ENCODE data around the gene KDM4B. TPM values are rescaled to one million over a fixed set of nuclear protein-coding genes. Genes with fewer than 3 reads are reported as not detected.

KDM4B gene
- total RNA-seq, 2 experiments from 2014 or later = 24.4 to 25.0 TPM

DNA sequence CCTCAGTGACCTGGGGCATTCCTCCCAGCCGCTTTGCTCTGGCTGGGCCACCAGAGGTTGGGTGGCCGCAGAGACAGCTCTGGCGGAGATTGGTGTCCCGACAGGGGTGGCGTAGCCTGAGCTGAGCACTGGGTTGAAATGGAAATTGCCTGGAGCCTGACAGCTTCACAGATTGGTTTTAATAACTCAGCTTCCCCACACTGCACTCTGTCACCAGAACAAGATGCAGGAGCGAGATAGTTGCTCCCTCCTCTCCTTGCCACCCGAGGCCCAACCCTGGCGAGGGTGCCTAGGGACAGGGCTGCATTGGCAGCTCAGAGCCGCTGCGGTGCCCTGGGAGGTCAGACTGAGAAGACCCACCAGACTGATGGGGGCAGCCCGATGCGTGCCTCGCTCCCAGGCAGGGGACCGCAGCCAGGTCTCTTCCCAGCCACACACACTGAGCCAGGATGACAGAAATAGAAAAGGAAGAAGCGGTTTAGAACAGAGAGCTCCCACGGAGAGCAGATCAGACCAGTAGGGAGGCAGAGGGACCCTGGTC, 84.1 kb downstream of the KDM4B start:
- ChIA-PET POLR2A (interaction anchor here (0.5 kb wide), 1 partner anchor 532 kb away, joined by 7 read pairs; no protein-coding TSS in a partner anchor), CTCF (no interaction called here)

DNA sequence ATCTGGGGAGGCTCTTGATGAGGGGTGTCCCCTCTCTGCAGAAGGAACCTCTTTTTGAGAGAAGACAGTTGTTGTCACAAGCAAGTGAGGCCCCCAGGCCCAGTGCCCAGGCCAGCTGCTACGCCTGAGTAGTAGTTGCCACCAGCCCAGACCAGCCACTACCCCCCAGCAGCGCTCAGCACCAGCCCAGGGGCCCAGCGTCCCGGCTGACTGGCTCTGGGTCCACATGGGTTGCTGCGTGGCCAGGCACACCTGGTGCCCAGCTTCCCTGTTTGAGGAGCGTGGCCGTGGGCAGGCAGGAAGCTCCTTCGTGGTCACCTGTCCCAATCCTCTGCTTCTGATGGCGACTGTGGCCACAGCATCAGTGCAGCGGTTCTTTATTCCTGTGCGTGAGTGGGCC, 84.7 kb downstream of the KDM4B start:
- POLR2A ChIA-PET = no interaction called here
- CTCF ChIA-PET = no interaction called here

DNA sequence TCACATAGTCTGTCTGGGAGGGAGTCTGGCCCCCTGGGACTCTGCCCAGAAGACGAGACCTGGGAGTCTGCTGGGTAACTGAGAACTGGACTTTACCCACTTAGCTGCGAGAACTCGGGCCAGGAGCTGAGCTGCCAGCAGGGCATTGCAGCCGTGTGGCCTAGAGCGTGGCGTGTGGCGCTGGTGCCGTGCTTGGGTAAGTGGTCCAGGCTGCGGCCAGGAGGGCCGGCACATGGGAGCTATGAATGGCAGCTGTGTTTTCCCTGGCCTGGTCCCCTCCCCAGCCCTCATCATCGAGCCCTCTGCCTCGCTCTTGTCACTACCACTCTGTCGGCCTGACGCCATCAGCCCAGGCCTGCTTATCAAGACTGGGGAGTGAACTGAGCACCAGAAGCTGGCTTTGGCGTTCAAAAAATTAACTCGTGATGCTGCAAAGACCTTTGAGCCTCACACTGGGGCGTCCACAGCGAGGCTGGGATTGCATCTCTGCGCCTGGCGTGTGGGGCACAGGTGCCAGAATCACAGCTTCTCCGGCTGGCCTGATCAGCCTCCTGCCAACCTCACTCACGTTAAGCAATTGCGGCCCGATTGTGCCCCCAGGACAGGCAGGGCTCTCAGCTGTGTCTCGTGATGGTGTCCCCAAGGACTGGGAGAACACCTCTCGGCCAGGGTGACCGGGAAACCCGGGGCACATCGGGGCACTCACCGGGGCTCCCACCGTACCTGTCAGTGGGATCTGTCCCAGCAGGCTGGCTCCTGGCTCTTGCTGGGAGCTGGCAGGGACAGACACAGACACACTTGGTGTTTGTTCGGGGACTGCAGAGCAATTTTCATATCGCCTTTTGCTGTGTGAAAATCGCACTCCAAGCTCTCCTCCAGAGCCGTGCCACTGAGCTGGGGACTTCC, 85.9 kb downstream of the KDM4B start:
- CTCF ChIA-PET = no interaction called here
- POLR2A ChIA-PET = no interaction called here

DNA sequence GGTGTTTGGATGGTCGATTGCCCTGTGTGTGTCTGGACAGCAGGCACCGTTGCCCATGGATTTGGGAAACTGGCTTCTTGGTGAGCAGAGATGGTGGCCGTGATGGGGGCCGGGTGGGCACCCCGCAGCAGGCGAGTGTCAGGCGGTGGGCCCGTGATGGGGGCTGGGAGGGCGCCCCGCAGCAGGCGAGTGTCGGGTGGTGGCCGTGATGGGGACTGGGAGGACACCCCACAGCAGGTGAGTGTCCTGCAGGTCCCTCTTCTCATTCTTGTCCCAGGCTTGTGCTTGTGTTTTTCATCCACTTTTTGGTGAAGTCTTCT, 86.5 kb downstream of the KDM4B start:
- POLR2A ChIA-PET = no interaction called here
- CTCF ChIA-PET = no interaction called here

DNA sequence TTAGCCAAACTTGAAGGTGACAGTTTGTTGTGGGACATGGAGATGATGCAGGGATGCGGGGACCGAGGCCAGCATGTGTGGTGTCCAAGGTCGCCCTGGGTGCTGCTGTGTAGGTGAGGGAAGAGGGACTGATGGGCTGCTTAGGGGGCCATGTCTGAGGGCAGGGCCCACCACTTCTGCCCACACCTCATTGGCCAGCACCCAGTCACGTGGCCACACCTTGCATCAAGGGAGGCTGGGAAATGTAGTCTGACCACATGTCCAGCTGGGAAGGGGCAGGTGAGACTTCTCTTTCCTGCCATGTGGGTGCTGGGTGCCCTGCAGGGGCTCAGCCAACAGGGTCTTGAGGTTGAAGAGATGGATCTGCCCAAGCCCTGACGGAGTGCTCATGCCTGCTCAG, 88.9 kb downstream of the KDM4B start:
- CTCF ChIA-PET = no interaction called here
- POLR2A ChIA-PET = no interaction called here

DNA sequence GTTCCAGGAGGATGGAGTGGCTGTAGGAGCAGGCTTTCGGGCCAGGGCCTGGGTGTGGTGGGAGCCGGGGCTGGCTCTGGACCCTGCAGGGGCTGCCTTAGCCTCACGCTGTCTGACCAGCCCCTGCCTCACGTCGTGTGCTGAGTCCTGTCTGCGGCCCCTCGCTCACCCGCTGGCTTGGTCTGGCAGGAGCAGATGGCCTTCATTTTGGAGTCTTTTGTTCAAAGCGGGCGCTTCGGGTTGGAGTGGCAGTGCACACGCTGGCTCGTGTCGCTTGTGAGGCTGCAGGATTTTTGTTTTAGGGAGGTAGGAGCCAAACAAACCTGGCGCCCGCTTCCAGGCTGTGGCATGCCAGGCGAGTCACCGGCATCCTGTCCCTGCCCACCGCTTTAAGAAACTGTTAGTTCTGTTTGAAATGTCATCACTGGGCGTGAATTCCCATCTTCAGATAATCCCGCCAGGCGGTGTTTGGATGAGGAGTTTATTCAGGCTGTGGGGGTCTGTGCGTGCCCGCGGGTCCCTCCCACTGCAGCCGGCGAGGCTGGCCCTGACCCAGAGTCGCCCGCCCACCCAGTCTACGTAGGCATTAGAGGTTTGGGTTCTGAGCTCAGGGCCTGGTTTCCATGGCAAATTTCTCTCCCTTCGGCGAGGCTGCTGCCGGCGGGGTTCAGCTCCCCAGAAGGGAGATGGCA, 89.8 kb downstream of the KDM4B start:
- POLR2A ChIA-PET = no interaction called here
- CTCF ChIA-PET = no interaction called here

DNA sequence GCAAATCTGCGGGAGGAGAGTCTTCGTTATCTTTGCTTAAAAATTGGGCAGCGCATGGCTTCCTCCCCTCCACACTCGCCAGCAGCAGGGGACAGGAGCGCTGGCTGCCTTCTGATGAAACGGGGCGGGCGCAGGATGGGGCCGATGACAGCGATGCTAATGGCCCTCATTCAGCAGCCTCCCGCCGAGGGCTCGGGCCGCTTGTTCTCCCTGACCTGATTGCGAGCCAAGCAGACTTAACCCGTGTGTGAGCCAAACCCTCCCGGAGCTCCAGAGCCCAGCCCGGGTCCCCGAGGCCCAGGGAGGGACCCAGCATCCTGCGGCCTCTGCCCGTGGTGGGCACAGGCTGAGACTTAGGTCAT, 90.3 kb downstream of the KDM4B start:
- POLR2A ChIA-PET = no interaction called here
- CTCF ChIA-PET = no interaction called here

DNA sequence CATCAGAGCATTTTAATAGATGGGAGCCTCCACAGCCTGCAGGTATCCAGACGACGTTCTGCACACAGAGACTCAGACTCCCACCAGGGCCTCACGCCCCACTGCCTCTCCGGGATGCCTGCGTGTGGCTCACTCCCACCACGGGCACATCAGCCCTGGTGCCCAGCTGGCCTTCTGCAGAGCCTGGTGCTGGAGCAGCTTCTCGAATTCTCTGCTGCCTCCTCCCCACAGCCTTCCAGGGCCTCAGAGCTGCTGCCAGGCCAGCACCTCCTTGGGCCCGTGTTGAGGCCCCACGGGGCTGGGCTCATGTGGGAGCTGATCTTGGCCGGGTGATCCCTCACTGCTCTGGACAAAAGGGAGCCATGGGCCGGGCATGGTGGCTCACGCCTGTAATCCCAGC, 90.9 kb downstream of the KDM4B start:
- ChIA-PET POLR2A (no interaction called here), CTCF (interaction anchor here (1.1 kb wide), 1 partner anchor 13 kb away, joined by 3 read pairs; no protein-coding TSS in a partner anchor)

DNA sequence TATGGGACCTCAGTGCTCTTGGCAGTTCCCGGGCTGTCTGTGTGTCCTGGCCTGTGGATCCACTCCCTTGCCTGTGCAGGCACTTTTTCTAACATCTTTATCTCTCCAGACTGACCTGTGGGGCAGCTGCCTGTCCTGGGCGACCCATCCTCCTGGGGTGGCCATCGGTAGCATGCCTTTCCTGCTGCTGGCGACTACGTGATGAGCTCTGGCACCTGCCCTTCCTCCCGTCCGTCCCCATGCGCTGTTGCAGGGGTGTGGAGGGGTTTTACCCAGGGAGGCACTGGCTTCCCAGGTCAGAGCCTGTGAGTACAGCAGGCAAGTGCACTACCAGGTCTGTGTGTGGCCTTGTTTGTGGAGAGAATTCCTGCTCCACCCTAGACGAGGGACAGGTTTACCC, 93.3 kb downstream of the KDM4B start:
- CTCF ChIA-PET = no interaction called here
- POLR2A ChIA-PET = no interaction called here

DNA sequence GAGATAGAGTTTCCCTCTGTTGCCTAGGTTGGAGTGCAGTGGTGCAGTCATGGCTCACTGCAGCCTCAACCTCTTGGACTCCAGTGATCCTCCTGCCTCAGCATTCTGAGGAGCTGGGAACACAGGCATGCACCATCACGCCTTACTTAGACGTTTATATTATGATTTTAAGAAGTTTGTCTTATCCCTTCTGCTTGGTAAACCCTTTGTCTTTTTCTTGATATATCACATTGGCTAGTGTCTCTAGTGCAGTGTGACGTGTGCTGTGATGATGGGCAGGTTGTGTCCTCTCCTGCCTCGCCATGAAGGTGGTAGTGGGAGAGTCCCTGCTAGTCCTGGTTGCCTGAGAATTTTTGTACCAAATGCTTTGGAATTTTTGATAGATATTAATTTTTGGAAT, 93.9 kb downstream of the KDM4B start:
- CTCF ChIA-PET = interaction anchor here (0.6 kb wide), 1 partner anchor 522 kb away, joined by 3 read pairs; no protein-coding TSS in a partner anchor
- POLR2A ChIA-PET = no interaction called here

DNA sequence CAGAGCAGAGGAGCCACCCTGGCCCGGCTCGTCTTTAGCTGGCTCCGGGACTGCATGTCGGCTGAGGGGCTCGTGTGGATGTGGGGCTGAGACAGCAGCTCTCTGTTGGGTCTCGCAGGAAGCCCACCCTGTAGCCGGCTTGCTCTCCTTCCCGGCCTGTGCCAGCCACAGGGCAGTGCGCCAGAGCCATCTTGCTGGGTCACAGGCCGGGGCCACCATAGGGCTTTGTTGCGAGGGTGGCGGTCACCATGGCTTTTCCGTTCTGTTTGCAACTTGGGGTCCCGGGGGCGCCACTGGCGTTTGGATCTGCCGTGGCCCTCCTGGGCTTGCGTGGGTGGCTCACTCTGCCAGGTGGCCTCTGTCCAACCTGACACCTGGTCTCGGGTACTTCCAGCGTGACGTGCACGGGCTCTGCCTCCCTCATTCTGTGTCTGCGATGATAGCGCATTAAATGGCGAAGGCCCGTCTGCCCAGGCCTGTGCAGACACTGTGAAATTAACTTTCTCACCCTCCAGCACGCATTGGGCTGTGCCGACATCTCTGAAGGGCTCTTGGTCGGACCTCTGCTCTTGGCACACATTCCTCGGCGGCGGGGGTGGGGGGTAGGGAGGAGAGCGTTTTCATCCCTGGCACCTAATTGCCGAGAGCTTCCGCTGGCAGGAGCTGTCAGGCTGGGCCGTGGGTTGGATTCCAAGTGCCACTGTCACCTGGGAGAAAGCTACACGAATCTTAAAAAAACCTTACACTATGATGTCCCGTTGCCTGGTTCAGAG, 95.1 kb downstream of the KDM4B start:
- CTCF ChIA-PET = no interaction called here

DNA sequence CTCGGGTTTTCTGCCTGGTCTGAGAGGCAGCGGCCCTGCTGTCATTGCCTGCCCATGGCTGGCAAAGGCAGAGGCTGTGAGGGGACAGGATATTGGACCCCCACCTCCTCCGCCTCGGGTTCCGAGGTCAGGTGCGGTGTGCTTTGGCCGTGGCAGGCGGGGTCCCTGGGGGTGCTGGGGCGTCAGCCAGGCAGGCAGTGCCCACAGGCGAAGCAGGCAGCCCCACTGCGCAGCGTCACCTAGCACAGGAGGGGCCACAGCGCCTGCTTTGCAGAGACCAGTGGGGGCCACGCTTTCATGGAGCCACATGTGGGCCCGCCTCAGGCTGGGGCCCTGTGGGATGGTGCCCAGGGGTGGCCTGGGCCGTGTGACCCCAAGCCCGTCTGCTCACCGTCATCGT, 96.0 kb downstream of the KDM4B start:
- CTCF ChIA-PET = no interaction called here
- POLR2A ChIA-PET = no interaction called here

More for the DNA sequence above, 95.1 kb downstream of the KDM4B start:
- POLR2A ChIA-PET = no interaction called here

DNA sequence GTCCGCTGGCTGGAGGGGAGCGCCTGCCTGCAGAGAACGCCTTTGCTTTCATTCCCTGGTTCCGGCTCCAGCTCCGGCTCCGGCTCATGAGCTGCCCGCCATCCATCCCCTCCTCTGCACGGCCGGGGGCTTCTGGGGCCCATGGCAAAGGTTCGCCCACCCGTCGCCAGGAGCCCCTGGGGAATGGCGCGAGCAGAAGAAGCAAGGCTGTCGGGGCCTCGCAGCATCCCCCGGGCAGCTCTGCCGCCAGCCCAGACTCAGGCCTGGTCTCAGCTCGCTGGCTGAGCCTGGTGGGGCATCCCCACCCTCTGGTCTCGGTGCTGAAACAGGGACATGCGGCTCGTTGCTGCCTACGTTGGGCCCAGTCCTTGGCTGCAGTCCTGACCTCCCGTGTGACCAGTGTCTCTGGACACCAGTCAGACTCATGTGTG, 96.8 kb downstream of the KDM4B start:
- ChIA-PET CTCF (no interaction called here), POLR2A (no interaction called here)

DNA sequence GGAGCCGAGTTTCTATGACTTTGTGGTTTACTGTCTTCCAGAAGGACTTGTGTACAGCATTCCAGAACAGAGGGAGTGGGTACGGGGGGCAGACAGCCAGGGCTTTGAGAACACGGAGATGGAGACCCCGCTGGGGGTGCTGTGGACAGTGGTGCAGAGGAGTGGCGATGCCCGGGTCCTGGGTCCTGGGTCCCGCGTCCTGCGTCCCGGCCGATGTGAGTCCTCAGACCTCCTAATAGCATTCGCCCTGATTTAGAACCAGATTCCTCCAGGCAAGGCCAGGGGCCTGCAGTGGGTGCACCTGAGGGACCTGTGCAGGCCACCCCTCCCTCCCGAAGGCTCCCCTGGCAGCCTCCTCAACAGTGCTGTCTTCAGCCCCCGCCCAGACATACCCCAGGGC, 97.9 kb downstream of the KDM4B start:
- POLR2A ChIA-PET = no interaction called here
- CTCF ChIA-PET = no interaction called here

DNA sequence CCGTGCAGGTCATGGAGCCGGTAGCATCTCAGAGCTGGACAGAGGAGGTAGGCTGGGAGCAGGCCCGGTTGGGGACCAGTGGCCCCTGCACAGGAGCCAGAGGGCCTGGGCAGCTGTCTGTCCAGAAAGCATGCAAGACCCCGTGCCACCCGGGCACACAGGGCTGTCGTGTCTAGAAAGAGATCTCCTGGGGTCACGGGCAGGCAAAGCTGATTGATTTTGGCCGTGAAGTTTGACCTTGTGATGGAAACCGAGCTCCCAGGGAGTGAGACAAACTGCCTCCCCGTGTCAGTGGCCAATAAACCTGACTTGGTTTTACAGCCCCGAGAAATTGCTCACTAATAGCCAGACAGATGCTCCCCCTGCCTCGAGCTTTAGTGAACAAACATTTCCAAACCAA, 98.8 kb downstream of the KDM4B start:
- ChIA-PET CTCF (interaction anchor here (0.9 kb wide), 1 partner anchor 37 kb away, joined by 3 read pairs; no protein-coding TSS in a partner anchor), POLR2A (no interaction called here)

DNA sequence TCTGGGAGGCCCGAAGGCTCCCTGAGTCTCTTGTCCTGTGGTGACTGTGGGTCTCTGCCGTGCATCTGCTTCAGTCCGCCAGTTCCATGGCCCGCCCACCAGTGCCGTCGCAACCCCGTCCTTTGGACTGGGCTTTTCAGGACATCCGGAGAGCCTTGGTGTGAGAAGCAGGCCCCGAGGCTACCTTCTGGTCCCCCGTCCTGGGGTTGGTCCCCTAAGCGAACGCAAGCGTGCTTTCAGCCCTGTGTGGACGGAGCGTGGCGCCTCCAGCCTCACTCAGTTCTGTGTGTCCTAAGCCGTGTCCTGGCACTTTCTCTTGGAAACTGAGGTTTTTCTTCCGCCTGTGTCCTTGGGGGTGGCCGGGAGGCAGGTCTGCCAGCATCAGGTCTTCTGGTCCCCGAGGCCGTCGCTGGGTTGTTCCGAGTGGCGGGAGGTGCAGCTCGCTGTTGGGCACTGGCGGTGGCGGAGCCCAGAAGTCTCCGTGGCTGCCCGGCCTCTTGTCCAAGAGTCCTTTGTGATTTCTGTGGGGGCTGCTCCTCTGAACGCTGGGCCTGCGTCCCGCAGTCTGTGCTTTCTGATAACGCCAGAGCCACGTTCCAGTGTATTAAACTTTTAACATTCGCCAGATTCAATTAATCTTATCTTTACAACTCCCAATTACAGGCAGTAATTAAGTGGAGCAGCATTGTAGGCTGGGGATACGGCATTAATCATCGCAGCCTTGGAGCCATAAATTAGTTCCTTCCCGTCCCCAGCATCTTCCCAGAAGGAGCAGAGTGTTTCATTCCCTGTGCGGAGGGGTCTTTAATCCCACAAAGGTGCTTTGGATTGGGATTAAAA, 99.5 kb downstream of the KDM4B start:
- CTCF ChIA-PET = interaction anchor here (0.9 to 1.5 kb wide), 2 partner anchors 20 to 36 kb away, joined by 3 to 4 read pairs; no protein-coding TSS in a partner anchor

DNA sequence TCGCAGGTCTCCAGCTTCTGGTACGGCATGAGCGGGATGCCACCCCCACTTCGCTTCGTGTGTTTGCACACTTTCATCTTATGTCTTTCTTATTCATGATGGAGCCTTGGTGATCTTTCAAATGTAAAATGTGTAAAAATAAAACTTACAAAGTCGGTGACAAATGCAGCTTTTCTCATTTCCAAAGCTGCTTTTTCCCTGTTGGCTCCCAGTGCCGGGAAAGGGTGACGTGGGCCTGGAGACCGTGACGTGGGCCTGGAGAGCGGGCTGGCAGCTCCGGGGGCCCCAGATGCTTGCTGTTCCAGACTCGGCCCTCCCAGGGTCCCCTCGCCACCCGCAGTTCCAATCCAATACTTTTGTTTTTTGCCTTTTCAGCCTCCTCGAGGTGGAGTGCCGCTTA, 101.4 kb downstream of the KDM4B start:
- ChIA-PET POLR2A (no interaction called here), CTCF (interaction anchor here (0.6 to 1.5 kb wide), 2 partner anchors 22 to 92 kb away, joined by 3 to 4 read pairs; no protein-coding TSS in a partner anchor)

More for the DNA sequence above, 99.5 kb downstream of the KDM4B start:
- POLR2A ChIA-PET = no interaction called here

DNA sequence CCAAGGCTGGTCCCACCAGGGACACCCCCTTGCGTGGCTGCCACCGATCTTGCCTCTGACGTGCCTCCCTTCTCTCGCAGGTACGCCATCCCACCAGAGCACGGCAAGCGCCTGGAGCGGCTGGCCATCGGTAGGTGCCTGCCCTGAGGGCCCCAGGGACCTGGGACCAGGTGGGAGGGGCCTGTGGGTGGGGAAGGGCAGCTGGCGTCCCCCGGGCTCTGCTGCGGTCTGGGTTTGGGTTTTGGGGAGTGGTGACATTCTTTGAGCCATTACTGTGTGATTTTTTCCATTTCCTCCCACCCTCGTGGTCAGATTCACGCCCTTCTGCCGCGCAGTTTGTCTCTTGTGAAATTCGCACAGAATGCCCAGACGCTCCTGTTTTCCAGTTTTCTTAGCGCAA, 102.0 kb downstream of the KDM4B start:
- ChIA-PET CTCF (no interaction called here), POLR2A (no interaction called here)

DNA sequence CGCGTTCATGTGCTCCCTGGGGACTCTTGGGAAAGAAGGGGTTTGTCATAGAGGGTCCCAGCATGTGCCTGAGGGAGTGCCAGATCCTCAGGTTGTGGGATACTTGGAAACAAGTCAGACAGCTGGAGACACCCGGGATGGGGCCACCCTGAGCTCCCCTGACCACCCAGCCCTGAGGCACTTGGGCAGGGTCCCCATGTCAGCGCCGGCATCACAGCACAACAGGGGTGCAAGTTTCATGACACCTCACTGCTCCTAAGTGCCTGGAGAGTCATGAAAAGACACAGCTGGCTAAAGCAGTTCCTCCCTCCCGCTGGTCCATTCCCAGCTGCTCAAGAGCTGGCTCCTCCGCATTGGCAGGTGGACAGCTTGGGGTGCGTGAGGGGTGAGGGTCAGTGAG, 102.7 kb downstream of the KDM4B start:
- CTCF ChIA-PET = interaction anchor here (1.0 kb wide), 1 partner anchor 40 kb away, joined by 3 read pairs; no protein-coding TSS in a partner anchor
- POLR2A ChIA-PET = no interaction called here

All from activated CD8-positive, alpha-beta memory T cell treated with anti-CD3 and anti-CD28 coated beads for 36 hours (primary cell).